HEK293 (cell line): ENCODE measurements around the gene SNAI1.

Source experiments
- CTCF ChIA-PET: fragments of 350-600 bp; formaldehyde crosslinking; extraction: SDS; loops from one replicate; lab custom pipeline; 2021; ENCODE audit warnings: antibody characterized with exemption; lab: Yijun Ruan, JAX
- POLR2A ChIA-PET: fragments of 300-600 bp; formaldehyde crosslinking; extraction: SDS; loops from one replicate; lab custom pipeline; 2020; ENCODE audit warnings: antibody characterized with exemption, inconsistent platforms; lab: Yijun Ruan, JAX
- H3K27ac ChIP-seq: fragments of 200-500 bp; sonication (Bioruptor generic); 2 replicates; pipeline ENCODE4 v1.5.1; 2014; ENCODE audit warnings: low read depth, low read length, control low read depth, inconsistent platforms; ENCODE audit errors: extremely low read depth
- H3K36me3 ChIP-seq, 2 experiments: fragments of 200-500 bp in 1 of 2; sonication (Bioruptor generic) in 1 of 2; 1 replicate in 1 of 2; 2 replicates in 1 of 2; pipeline ENCODE4 v1.5.1; 2014 to 2017; ENCODE audit warnings: inconsistent platforms in 2 of 2, low read length in 2 of 2; ENCODE audit not compliant: control insufficient read depth in 2 of 2, insufficient read depth in 1 of 2
- H3K4me1 ChIP-seq: fragments of 200-500 bp; sonication (Bioruptor generic); 2 replicates; pipeline ENCODE4 v1.5.1; 2014; ENCODE audit warnings: mild to moderate bottlenecking, low read length, inconsistent platforms; ENCODE audit not compliant: control insufficient read depth, insufficient read depth
- H3K4me3 ChIP-seq: 2 replicates; pipeline ENCODE4 v1.5.1; 2011; ENCODE audit warnings: low read depth, mild to moderate bottlenecking, control low read depth, low read length, moderate library complexity
- H3K9me3 ChIP-seq: fragments of 200-500 bp; sonication (Bioruptor generic); 2 replicates; pipeline ENCODE4 v1.5.1; 2014; ENCODE audit warnings: low read depth, low read length, inconsistent platforms; ENCODE audit not compliant: control insufficient read depth, insufficient read depth
- CTCF ChIP-seq: fragments of 450-650 bp; formaldehyde crosslinking; IDR thresholded peaks from 2 replicates; pipeline ENCODE4 v1.5.1; 2016; ENCODE audit warnings: missing biosample characterization, missing genetic modification characterization
- KLF17 ChIP-seq: fragments of 450-650 bp; formaldehyde crosslinking; IDR thresholded peaks from 2 replicates; pipeline ENCODE4 v1.5.1; 2016; ENCODE audit warnings: missing biosample characterization, missing genetic modification characterization
- KLF8 ChIP-seq: fragments of 450-650 bp; formaldehyde crosslinking; IDR thresholded peaks from 2 replicates; pipeline ENCODE4 v1.5.1; 2016; ENCODE audit warnings: missing biosample characterization, missing genetic modification characterization
- KLF9 ChIP-seq: fragments of 450-650 bp; formaldehyde crosslinking; IDR thresholded peaks from 2 replicates; pipeline ENCODE4 v1.5.1; 2016; ENCODE audit warnings: missing biosample characterization, missing genetic modification characterization, low read depth
- SP3 ChIP-seq: fragments of 450-650 bp; formaldehyde crosslinking; IDR thresholded peaks from 2 replicates; pipeline ENCODE4 v1.5.1; 2016; ENCODE audit warnings: missing biosample characterization, missing genetic modification characterization
- ZBTB1 ChIP-seq: fragments of 450-650 bp; formaldehyde crosslinking; IDR thresholded peaks from 2 replicates; pipeline ENCODE4 v1.5.1; 2016; ENCODE audit warnings: missing biosample characterization, missing genetic modification characterization
- ZNF114 ChIP-seq: fragments of 450-650 bp; formaldehyde crosslinking; IDR thresholded peaks from 2 replicates; pipeline ENCODE4 v1.5.0; 2017; ENCODE audit warnings: missing biosample characterization, missing genetic modification characterization
- ZNF2 ChIP-seq: fragments of 450-650 bp; formaldehyde crosslinking; IDR thresholded peaks from 2 replicates; pipeline ENCODE4 v1.5.1; 2016; ENCODE audit warnings: missing biosample characterization, missing genetic modification characterization
- ZNF24 ChIP-seq: fragments of 450-650 bp; formaldehyde crosslinking; IDR thresholded peaks from 2 replicates; pipeline ENCODE4 v1.5.1; 2016; ENCODE audit warnings: missing biosample characterization, missing genetic modification characterization
- ZNF311 ChIP-seq: fragments of 450-650 bp; formaldehyde crosslinking; IDR thresholded peaks from 2 replicates; pipeline ENCODE4 v1.5.1; 2017; ENCODE audit warnings: missing biosample characterization, missing genetic modification characterization, borderline replicate concordance
- ZNF335 ChIP-seq: fragments of 450-650 bp; formaldehyde crosslinking; conservative IDR thresholded peaks from 2 replicates; pipeline ENCODE4 v1.5.1; 2016; ENCODE audit warnings: missing biosample characterization, missing genetic modification characterization
- ZNF350 ChIP-seq: fragments of 450-650 bp; formaldehyde crosslinking; IDR thresholded peaks from 2 replicates; pipeline ENCODE4 v1.5.0; 2017; ENCODE audit warnings: missing biosample characterization, mild to moderate bottlenecking, missing genetic modification characterization
- ZNF394 ChIP-seq: fragments of 450-650 bp; formaldehyde crosslinking; IDR thresholded peaks from 2 replicates; pipeline ENCODE4 v1.5.1; 2016; ENCODE audit warnings: missing biosample characterization, missing genetic modification characterization, mild to moderate bottlenecking, moderate library complexity, borderline replicate concordance
- ZNF488 ChIP-seq: fragments of 450-650 bp; formaldehyde crosslinking; IDR thresholded peaks from 2 replicates; pipeline ENCODE4 v1.5.1; 2016; ENCODE audit warnings: missing biosample characterization, missing genetic modification characterization
- ZNF561 ChIP-seq: fragments of 450-650 bp; IDR thresholded peaks from 2 replicates; pipeline ENCODE4 v1.5.1; 2018; ENCODE audit warnings: missing biosample characterization, missing genetic modification characterization, borderline replicate concordance
- ZNF658 ChIP-seq: fragments of 450-650 bp; formaldehyde crosslinking; IDR thresholded peaks from 2 replicates; pipeline ENCODE4; 2016; ENCODE audit warnings: missing biosample characterization, missing genetic modification characterization
- ZSCAN16 ChIP-seq: fragments of 450-650 bp; formaldehyde crosslinking; IDR thresholded peaks from 2 replicates; pipeline ENCODE4 v1.5.1; 2016; ENCODE audit warnings: missing biosample characterization, missing genetic modification characterization
- ZSCAN18 ChIP-seq: fragments of 450-650 bp; formaldehyde crosslinking; IDR thresholded peaks from 2 replicates; pipeline ENCODE4 v1.5.1; 2016; ENCODE audit warnings: missing biosample characterization, missing genetic modification characterization
- TF ChIP-seq, protein P1 (sequence below): fragments of 450-650 bp; formaldehyde crosslinking; conservative IDR thresholded peaks from 2 replicates; pipeline ENCODE4 v1.5.1; 2016; ENCODE audit warnings: low read depth, missing biosample characterization, missing genetic modification characterization
- TF ChIP-seq, protein P2 (sequence below): fragments of 450-650 bp; formaldehyde crosslinking; conservative IDR thresholded peaks from 2 replicates; pipeline ENCODE4 v1.5.1; 2016; ENCODE audit warnings: low read depth, missing biosample characterization, missing genetic modification characterization

SNAI1 gene

GRCh38 chr20:49982346-49983122, at the start of gene SNAI1:
SNAI1 (plus strand) TSS chr20:49982980; CDS start chr20:49983060, 80 bp downstream.
- CTCF ChIA-PET = interaction anchor here (0.6 to 8.3 kb wide), 7 partner anchors 17 to 197 kb away, joined by 3 to 220 read pairs (median 7); no protein-coding TSS in a partner anchor
- peaks cover 0 to 26% of the 10 kb centered on the region in 2 experiments; a peak in 1 of 3 replicates for H3K36me3 ChIP-seq
- no peaks in the 10 kb centered on the region for H3K9me3 ChIP-seq
- no peak within 1 kb of the TSS; the same call in 1 of the 2 replicates for H3K27ac ChIP-seq
- POLR2A ChIA-PET = interaction anchor here (0.5 to 1.3 kb wide), 7 partner anchors 12 to 808 kb away, joined by 3 to 4 read pairs (median 3); partner anchors contain the start of gene RNF114
- H3K4me3 ChIP-seq = peak within 1 kb of the TSS; percentile 35
- H3K4me1 ChIP-seq = peaks cover 2% of the 10 kb centered on the region; the same call in 1 of the 2 replicates
- TF ChIP-seq ZNF394 (tag by site-specific recombination) = peak; percentile 75; the same call in 1 of the 2 replicates
- TF ChIP-seq, protein P1, sequence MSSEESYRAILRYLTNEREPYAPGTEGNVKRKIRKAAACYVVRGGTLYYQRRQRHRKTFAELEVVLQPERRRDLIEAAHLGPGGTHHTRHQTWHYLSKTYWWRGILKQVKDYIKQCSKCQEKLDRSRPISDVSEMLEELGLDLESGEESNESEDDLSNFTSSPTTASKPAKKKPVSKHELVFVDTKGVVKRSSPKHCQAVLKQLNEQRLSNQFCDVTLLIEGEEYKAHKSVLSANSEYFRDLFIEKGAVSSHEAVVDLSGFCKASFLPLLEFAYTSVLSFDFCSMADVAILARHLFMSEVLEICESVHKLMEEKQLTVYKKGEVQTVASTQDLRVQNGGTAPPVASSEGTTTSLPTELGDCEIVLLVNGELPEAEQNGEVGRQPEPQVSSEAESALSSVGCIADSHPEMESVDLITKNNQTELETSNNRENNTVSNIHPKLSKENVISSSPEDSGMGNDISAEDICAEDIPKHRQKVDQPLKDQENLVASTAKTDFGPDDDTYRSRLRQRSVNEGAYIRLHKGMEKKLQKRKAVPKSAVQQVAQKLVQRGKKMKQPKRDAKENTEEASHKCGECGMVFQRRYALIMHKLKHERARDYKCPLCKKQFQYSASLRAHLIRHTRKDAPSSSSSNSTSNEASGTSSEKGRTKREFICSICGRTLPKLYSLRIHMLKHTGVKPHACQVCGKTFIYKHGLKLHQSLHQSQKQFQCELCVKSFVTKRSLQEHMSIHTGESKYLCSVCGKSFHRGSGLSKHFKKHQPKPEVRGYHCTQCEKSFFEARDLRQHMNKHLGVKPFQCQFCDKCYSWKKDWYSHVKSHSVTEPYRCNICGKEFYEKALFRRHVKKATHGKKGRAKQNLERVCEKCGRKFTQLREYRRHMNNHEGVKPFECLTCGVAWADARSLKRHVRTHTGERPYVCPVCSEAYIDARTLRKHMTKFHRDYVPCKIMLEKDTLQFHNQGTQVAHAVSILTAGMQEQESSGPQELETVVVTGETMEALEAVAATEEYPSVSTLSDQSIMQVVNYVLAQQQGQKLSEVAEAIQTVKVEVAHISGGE (tag by site-specific recombination) = no peak; the same call in 1 of the 2 replicates
- no peak for TF ChIP-seq ZNF24
- no peak for TF ChIP-seq ZSCAN18 (tag by site-specific recombination)
- TF ChIP-seq ZBTB1 = no peak
- peak; percentile 67 for TF ChIP-seq CTCF (tag by site-specific recombination)
- TF ChIP-seq ZNF335 (tag by site-specific recombination) = peak; percentile 45
- no peak for TF ChIP-seq ZNF114 (tag by site-specific recombination)
- TF ChIP-seq ZSCAN16 = no peak
- peak; percentile 65 for TF ChIP-seq SP3 (tag by site-specific recombination)
- TF ChIP-seq KLF17 = peak; percentile 41; the same call in 1 of the 2 replicates
- no peak for TF ChIP-seq ZNF350 (tag by site-specific recombination)
- peak; percentile 90 for TF ChIP-seq KLF8 (tag by site-specific recombination)
- TF ChIP-seq ZNF2 (tag by site-specific recombination) = 0 out of 2 replicates have a peak, but pooled peaks have one; percentile 66
- no peak for TF ChIP-seq ZNF311 (tag by site-specific recombination)
- peak; percentile 86 for TF ChIP-seq KLF9 (tag by site-specific recombination)
- peak; percentile 90; the same call in 1 of the 2 replicates for TF ChIP-seq ZNF561 (tag by site-specific recombination)
- TF ChIP-seq, protein P2, sequence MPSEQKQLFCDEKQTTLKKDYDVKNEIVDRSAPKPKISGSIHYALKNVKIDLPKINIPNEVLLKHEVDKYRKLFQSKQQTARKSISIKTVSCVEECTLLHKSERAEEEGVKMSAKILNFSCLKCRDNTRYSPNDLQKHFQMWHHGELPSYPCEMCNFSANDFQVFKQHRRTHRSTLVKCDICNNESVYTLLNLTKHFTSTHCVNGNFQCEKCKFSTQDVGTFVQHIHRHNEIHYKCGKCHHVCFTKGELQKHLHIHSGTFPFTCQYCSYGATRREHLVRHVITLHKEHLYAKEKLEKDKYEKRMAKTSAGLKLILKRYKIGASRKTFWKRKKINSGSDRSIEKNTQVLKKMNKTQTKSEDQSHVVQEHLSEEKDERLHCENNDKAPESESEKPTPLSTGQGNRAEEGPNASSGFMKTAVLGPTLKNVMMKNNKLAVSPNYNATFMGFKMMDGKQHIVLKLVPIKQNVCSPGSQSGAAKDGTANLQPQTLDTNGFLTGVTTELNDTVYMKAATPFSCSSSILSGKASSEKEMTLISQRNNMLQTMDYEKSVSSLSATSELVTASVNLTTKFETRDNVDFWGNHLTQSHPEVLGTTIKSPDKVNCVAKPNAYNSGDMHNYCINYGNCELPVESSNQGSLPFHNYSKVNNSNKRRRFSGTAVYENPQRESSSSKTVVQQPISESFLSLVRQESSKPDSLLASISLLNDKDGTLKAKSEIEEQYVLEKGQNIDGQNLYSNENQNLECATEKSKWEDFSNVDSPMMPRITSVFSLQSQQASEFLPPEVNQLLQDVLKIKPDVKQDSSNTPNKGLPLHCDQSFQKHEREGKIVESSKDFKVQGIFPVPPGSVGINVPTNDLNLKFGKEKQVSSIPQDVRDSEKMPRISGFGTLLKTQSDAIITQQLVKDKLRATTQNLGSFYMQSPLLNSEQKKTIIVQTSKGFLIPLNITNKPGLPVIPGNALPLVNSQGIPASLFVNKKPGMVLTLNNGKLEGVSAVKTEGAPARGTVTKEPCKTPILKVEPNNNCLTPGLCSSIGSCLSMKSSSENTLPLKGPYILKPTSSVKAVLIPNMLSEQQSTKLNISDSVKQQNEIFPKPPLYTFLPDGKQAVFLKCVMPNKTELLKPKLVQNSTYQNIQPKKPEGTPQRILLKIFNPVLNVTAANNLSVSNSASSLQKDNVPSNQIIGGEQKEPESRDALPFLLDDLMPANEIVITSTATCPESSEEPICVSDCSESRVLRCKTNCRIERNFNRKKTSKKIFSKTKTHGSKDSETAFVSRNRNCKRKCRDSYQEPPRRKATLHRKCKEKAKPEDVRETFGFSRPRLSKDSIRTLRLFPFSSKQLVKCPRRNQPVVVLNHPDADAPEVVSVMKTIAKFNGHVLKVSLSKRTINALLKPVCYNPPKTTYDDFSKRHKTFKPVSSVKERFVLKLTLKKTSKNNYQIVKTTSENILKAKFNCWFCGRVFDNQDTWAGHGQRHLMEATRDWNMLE = no peak
- TF ChIP-seq ZNF488 = no peak
- no peak for TF ChIP-seq ZNF658 (tag by site-specific recombination)
